ENCODE data around the gene DNALI1. TPM values are rescaled to one million over a fixed set of nuclear protein-coding genes. Genes with fewer than 3 reads are reported as not detected.

Gene DNALI1
- total RNA-seq (10 to 100 TPM; 17.9 to 24.1 TPM), polyA plus RNA-seq (ENCODE audit: insufficient read length in 6 of 6) (10 to 100 TPM; 44.3 to 60.5 (median 51.6) TPM)
- long read RNA-seq, donor 1, transcript DNALI1-205 (2 exons, 3,539 nt): minor isoform, 6 of 48 reads
- long read RNA-seq, donor 1, transcript DNALI1-203 (3 exons, 621 nt): minor isoform, 11 of 48 reads
- long read RNA-seq, donor 1, transcript DNALI1-204 (2 exons, 712 nt): minor isoform, 5 of 48 reads
- long read RNA-seq, donor 1, transcript DNALI1-201 (6 exons, 2,649 nt): major isoform, 26 of 48 reads
- long read RNA-seq, donor 1, partial matches to known transcripts: 0 of 48 reads
- long read RNA-seq, donor 1, other reads (novel, unspliced or antisense): 0 of 48 reads
- long read RNA-seq, donor 2, transcript DNALI1-205 (2 exons, 3,539 nt): major isoform, 10 of 201 reads
- long read RNA-seq, donor 2, transcript DNALI1-203 (3 exons, 621 nt): minor isoform, 7 of 201 reads
- long read RNA-seq, donor 2, transcript DNALI1-201 (6 exons, 2,649 nt): major isoform, 10 of 201 reads
- long read RNA-seq, donor 2, partial matches to known transcripts: 97 of 201 reads
- long read RNA-seq, donor 2, other reads (novel, unspliced or antisense): 73 of 201 reads
- long read RNA-seq, donor 3, transcript DNALI1-203 (3 exons, 621 nt): minor isoform, 7 of 22 reads
- long read RNA-seq, donor 3, transcript DNALI1-201 (6 exons, 2,649 nt): major isoform, 11 of 22 reads
- long read RNA-seq, donor 3, partial matches to known transcripts: 0 of 22 reads
- long read RNA-seq, donor 3, other reads (novel, unspliced or antisense): 0 of 22 reads
- long read RNA-seq, donor 4, transcript DNALI1-201 (6 exons, 2,649 nt): major isoform, 11 of 12 reads
- long read RNA-seq, donor 4, partial matches to known transcripts: 0 of 12 reads
- long read RNA-seq, donor 4, other reads (novel, unspliced or antisense): 0 of 12 reads
- long read RNA-seq, donor 5, transcript DNALI1-201 (6 exons, 2,649 nt): major isoform, 15 of 113 reads
- long read RNA-seq, donor 5, partial matches to known transcripts: 87 of 113 reads
- long read RNA-seq, donor 5, other reads (novel, unspliced or antisense): 0 of 113 reads
- long read RNA-seq, donor 6, transcript DNALI1-203 (3 exons, 621 nt): minor isoform, 8 of 29 reads
- long read RNA-seq, donor 6, transcript DNALI1-205 (2 exons, 3,539 nt): minor isoform, 5 of 29 reads
- long read RNA-seq, donor 6, transcript DNALI1-201 (6 exons, 2,649 nt): major isoform, 15 of 29 reads
- long read RNA-seq, donor 6, partial matches to known transcripts: 0 of 29 reads
- long read RNA-seq, donor 6, other reads (novel, unspliced or antisense): 0 of 29 reads
- long read RNA-seq, donor 7, partial matches to known transcripts: 0 of 8 reads
- long read RNA-seq, donor 7, other reads (novel, unspliced or antisense): 0 of 8 reads
- long read RNA-seq, donor 8, transcript DNALI1-201 (6 exons, 2,649 nt): major isoform, 7 of 15 reads
- long read RNA-seq, donor 8, partial matches to known transcripts: 0 of 15 reads
- long read RNA-seq, donor 8, other reads (novel, unspliced or antisense): 0 of 15 reads
- long read RNA-seq, donor 9: 0 reads
- long read RNA-seq, donor 10, transcript DNALI1-201 (6 exons, 2,649 nt): major isoform, 27 of 30 reads
- long read RNA-seq, donor 10, partial matches to known transcripts: 2 of 30 reads
- long read RNA-seq, donor 10, other reads (novel, unspliced or antisense): 1 of 30 reads
- long read RNA-seq, donor 11, transcript DNALI1-201 (6 exons, 2,649 nt): minor isoform, 9 of 26 reads
- long read RNA-seq, donor 11, transcript DNALI1-203 (3 exons, 621 nt): major isoform, 10 of 26 reads
- long read RNA-seq, donor 11, partial matches to known transcripts: 0 of 26 reads
- long read RNA-seq, donor 11, other reads (novel, unspliced or antisense): 0 of 26 reads
- long read RNA-seq, donor 12, transcript DNALI1-201 (6 exons, 2,649 nt): major isoform, 14 of 20 reads
- long read RNA-seq, donor 12, partial matches to known transcripts: 0 of 20 reads
- long read RNA-seq, donor 12, other reads (novel, unspliced or antisense): 0 of 20 reads

GRCh38 chr1:37556712-37557196, at the start of gene DNALI1:
Gene DNALI1, plus strand, starts transcription at chr1:37556940. Its CDS starts 55 bp downstream, at chr1:37556995.
- intact Hi-C loops (cut with DNase I): no loop called here
- ATAC-seq (peak; percentile 96), DNase-seq (peak; percentile 82 to 95 (median 89))
- Histone ChIP-seq H3K4me3 (peak within 1 kb of the TSS; percentile 30 to 38), H3K4me1 (peaks cover 10 to 35% of the 10 kb centered on the region in 2 donors), H3K27me3 (no peaks in the 10 kb centered on the region), H3K36me3 (peaks cover 0 to 8% of the 10 kb centered on the region in 2 donors), H3K9me3 (no peaks in the 10 kb centered on the region), H3K27ac (peak within 1 kb of the TSS; percentile 9 to 80)
- TF ChIP-seq, protein P1, sequence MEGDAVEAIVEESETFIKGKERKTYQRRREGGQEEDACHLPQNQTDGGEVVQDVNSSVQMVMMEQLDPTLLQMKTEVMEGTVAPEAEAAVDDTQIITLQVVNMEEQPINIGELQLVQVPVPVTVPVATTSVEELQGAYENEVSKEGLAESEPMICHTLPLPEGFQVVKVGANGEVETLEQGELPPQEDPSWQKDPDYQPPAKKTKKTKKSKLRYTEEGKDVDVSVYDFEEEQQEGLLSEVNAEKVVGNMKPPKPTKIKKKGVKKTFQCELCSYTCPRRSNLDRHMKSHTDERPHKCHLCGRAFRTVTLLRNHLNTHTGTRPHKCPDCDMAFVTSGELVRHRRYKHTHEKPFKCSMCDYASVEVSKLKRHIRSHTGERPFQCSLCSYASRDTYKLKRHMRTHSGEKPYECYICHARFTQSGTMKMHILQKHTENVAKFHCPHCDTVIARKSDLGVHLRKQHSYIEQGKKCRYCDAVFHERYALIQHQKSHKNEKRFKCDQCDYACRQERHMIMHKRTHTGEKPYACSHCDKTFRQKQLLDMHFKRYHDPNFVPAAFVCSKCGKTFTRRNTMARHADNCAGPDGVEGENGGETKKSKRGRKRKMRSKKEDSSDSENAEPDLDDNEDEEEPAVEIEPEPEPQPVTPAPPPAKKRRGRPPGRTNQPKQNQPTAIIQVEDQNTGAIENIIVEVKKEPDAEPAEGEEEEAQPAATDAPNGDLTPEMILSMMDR (IDR thresholded peaks at IDR 0.05): no peak

GRCh38 chr1:37509181-37509580, 47.6 kb upstream of the DNALI1 start:
- Histone ChIP-seq H3K27me3 (no peaks in the 10 kb centered on the region), H3K36me3 (peaks cover 0 to 66% of the 10 kb centered on the region in 2 donors), H3K4me1 (peaks cover 8 to 25% of the 10 kb centered on the region in 2 donors), H3K9me3 (no peaks in the 10 kb centered on the region), H3K27ac (no peak overlapping the region), H3K4me3 (no peak overlapping the region)
- intact Hi-C loops (cut with DNase I): no loop called here
- no peak for ATAC-seq
- DNase-seq: no peak
- TF ChIP-seq, protein P1 (IDR thresholded peaks at IDR 0.05): no peak

DNA sequence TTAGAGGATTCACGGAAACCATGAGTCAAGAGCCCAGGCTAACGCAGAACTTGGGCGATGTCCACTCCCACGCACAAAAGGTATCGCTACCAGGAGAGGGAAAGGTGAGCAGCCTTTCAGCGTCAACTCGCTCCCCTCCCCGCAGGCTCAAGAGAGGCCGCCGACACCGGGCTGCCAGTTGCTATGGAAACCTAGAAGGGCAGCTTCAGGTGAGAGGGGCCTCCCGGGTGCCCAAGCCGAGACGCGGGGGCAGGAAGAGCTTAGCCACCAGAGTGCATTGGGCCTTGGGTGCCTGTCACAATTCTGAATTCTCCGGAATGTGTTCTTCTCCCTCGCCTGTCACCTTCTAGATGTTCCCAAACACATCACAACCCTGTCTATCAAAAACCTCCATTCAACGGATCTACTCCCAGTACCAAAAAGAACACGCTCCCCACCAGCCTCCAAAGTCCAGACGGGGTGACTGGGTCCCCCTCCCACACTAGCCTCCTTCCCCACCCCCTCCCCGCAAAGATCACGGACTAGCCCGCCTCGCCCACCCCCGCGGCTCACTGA, 42.9 kb upstream of the DNALI1 start:
- H3K36me3 ChIP-seq: peaks cover 0 to 27% of the 10 kb centered on the region in 2 donors
- H3K27me3 ChIP-seq: no peaks in the 10 kb centered on the region
- peak overlapping the region; percentile 87 to 93 for H3K4me3 ChIP-seq
- H3K27ac ChIP-seq: peak overlapping the region; percentile 94 to 98
- peak; percentile 33 for ATAC-seq
- H3K4me1 ChIP-seq: peaks cover 8 to 32% of the 10 kb centered on the region in 2 donors
- intact Hi-C loops (cut with DNase I): no loop called here
- peak in 3 of 4 donors; percentile 43 to 80 (median 59) for DNase-seq
- no peaks in the 10 kb centered on the region for H3K9me3 ChIP-seq
- TF ChIP-seq, protein P1 (IDR thresholded peaks at IDR 0.05): no peak
